Stimulated activated CD8-positive, alpha-beta memory T cell treated with anti-CD3 and anti-CD28 coated beads, Interleukin-7, amount 100 ng/mL, for 24 hours (primary cell): ENCODE results near the gene TMEM74B.

Experiments
- DNase-seq: peaks from one replicate; pipeline ENCODE4 v3.0.0-alpha.2; 2020; ENCODE audit warnings: low read depth

TMEM74B gene

DNA sequence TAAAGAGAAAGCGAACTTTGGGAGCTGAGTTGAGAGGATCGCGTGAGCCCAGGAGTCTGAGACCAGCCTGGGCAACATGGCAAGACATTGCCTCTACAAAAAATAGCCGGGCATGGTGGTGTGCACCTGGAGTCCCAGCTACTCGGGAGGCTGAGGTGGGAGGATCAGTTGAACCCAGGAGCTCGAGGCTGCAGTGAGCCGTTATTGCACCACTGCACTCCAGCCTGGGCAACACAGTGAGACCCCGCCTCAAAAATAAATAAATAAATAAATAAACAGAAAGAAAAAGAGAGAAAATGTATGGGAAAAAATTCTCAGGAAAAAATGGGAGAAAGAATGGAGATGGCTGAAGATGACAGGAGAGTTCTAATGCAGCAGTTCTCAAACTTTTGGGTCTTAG, 21.0 kb upstream of the TMEM74B start:
- DNase-seq = no peak

DNA sequence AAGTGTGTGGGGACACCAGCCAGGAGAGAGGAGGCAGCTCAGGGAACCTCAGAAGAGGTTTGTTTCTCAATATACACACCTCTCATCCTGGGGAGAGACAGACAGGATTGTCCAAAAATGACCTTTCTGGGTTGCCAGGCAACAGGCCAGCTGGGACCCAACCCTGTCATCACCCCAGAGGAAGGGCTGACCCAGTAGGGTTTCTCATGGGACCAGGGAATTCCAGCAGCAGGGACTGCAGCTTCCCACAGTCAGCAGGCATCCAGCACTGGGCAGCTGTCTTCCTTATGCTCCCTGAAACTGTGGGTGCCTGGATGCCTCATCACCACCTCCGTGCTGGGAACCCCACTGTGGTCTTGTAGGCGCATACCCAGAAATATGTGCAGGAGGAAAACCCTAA, 19.8 kb upstream of the TMEM74B start:
- DNase-seq = no peak

DNA sequence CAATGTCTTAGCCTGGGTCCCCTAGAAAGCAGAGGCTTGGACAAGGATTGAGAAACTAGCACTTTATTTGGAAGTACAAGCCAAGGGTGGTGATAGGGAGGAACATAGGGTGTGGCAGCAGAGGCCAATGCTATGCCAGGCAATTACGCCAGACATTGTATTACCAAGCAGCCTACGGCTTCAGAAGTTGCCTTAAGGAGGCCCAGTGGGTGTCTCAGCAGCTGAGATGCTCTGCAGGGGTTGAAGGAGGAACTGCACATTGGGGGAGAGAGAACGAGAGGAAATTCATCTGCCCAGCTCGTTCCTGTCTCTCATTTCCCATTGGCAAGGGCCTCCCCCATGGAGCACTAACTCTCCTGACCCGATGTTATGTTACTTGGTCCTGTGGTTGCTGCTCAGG, 19.3 kb upstream of the TMEM74B start:
- no peak for DNase-seq

DNA sequence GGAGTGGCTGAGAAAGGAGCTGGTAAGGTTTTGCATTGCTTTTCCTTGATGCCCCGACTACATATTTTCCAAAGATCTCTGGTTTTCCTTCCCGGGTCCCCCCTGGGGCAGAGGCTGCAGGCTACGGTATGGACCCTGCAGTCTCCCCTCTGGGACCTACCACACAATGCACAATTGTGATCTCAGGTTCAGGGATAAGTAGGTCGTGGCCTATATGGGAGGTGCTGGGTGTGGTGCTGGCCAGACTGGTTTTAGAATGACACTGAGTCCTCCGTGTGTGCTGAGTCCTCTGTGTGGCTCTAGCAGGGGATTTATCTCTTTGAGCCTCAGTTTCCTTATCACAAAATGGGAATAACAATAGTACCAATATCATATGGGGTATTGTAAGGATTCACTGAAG, 18.8 kb upstream of the TMEM74B start:
- DNase-seq = no peak

DNA sequence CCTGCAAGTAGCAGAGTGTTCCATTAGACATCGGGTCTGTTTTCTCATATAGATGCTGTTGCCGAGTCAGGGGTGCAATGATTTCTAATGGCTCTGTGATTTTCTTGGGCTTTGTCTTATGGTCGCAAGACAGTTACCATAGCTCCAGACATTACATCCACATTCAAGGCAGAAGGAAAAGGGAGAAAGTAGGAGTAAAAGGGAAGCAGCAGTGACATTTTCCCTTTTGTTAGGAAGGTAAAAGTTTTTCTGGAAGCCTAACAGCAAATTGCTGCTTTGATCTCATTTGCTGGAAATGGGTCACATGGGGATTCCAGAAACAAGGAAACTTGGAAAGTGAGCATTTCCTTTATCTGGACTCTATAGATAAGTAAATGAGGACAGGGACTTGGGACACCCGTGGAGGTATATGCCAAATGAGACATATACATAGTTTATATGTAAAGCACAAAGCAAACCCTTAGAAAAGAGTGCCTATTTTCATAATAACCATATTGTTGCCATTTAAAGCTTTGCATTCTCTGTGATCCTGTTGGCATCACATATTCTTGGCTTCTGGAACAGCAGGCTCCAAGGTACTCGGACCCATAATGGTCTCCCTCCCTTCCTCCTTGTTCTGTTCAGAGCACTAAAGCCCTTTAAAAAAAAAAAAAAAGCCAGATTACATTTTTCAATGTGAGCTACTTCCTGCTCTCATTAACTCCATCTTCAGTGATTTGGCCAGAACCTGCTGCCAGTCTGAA, 18.2 kb upstream of the TMEM74B start, which contains the start of gene C20orf202:
Gene C20orf202 (plus strand): TSS at position 693 of the 743 bp plus-strand sequence. CDS start 132 bp downstream, outside the sequence.
- no peak for DNase-seq

DNA sequence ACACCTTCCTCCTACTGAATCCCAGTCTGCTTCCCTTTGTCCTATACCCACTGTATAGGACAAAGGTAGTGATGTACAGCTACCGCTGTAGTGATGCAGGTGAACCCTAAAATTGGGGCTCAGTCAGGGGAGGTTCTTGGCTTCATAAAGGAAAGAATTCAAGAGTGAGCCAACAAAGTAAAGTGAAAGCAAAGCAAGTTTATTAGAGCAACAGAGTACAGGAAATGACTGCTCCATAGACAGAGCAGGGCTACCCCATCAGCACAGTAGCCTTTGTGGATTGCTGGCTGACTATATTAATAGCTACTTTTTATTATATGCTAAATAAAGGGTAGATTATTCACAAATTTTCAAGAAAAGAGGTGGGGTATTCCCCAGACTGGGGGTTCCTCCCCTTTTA, 15.2 kb upstream of the TMEM74B start:
- DNase-seq = no peak

DNA sequence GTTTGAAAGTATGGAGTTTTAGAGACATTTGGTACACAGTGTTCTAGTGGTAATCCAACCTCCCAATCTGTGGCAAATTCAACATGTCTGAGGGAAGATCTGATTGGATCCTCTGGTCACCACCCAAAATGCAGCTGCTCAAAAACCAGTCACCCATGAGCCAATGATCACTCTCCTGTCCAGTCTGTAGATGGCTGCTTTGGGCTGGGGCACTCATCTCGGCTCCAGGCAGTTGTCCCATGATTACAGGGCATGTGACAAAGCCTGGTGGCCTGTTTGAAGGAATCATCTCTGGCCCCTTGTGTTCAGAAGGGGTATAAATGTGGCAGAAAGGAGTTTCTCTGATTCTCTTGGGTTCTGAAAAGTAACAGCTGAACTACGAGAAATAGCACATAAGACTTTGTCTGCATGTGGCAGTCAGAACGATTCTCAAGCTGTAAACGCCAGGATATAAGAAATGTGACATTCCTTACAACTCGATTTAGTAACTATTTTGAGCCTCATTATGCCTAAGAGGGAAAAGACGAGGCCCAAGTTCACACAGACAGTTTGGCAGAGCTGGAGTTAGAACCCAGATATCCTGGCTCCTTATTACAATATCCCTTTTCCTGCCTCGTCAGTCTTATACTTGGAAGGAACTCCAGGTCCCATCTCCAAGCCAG, 14.6 kb upstream of the TMEM74B start:
- no peak for DNase-seq

DNA sequence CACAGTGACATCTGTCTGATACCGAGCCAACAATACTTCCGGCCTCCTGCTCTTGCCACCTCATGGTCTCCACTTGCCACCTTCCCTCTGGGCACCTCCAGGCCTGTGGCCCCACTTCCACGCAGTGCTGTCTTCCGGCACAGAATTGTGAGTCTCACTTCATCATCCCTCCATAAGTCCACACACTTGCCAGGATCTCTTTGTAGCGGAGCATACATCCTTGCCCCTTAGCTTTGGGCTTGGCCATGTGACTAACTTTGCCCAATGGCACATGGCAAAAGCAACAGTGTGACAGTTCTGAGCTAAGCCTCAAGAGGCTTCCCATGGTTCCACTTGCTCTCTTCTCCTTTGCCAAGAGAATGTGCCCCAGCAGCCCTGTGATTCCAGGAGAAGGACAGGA, 14.0 kb upstream of the TMEM74B start:
- no peak for DNase-seq

DNA sequence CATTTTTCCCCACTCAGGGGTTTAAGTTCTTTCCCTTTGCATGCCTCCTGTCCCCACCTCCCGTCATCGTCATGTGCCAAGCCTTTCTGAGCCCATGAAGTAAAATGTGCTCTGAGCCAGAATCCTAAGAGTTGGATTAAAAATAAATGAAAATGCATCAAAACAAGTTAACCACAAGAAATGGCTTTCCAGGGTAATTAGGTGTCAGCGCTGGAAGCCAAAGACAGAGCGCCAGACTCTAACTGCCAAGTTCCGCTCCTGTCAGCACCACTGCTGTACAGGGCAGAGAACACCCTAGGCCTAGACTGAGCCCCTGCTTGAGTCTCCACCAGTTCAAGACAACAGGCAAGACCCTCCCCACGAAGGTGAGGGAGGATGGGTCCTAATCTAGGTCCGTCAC, 13.0 kb upstream of the TMEM74B start:
- DNase-seq = no peak

DNA sequence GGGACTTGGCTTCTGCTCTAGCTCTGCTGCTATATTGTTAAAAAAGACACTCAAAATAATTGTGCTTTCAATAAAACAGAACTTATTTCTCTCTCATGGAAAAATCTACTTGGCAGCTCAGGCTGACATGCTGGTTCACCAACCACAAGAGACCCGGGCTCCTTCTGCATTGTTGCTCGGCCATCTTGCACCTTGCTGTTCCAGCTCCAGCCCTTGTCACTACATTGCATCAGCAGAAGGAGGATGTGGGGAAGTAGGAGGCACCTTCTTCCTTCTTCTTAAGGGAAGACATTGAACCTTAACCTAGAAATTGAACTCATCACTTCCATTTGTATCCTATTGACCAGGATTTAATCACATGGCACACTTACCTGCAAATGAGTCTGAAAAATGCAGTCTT, 11.9 kb upstream of the TMEM74B start:
- no peak for DNase-seq

DNA sequence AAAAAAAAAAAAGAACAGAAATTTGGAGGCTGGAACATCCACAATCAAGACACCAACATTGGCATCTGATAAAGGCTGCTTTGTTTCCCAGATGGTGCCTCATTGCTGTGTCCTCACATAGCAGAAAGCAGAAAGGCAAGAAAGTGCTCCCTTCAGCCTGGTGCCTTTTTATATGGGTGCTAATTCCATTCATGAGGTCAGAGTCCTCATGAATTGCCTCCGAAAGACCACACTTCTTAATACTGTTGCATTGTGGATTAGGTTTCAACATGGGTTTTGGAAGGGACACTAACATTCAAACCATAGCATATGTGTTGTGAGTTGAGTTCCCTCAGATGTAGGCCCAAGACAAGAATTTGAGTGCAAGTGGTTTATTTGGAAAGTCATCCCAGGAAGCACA, 10.4 kb upstream of the TMEM74B start:
- DNase-seq = no peak

DNA sequence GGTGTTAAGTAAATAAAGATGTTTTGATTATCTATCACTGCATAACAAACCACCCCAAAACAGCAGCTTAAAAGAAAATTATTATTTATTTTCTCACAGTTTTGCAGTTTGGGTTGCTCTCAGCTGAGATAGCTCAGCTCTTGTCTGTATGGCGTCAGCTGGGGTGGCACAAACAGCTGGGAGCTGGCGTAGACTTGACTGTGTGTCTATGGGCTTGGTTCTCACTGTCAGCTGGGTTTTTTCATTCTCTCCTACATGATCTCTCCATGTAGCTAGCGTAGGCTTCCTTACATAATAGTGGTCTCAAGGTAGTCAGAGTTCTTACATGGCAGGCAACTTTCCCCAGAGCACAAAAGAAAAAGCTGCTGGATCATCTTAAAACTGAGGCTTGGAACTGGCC, 6.5 kb upstream of the TMEM74B start:
- DNase-seq = no peak

DNA sequence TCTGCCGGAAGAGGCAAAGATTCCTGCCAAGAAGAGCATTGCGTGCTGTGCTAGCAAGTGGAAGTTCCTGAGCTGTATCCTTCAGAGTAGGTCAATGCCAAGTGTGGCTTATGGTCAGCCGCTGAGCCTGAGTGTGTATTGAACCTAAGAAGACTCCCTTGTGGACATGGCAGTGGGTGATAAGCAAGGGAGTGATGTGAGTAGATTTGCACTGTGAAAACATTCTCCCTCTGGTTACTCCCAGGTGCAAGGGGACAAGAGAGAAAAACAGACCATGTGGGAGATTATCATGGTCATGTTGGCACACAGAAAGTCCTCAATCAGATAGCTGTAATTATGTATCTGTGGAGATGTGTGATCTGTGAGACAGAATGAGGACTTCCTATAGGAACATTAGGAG, 6.1 kb upstream of the TMEM74B start:
- no peak for DNase-seq

DNA sequence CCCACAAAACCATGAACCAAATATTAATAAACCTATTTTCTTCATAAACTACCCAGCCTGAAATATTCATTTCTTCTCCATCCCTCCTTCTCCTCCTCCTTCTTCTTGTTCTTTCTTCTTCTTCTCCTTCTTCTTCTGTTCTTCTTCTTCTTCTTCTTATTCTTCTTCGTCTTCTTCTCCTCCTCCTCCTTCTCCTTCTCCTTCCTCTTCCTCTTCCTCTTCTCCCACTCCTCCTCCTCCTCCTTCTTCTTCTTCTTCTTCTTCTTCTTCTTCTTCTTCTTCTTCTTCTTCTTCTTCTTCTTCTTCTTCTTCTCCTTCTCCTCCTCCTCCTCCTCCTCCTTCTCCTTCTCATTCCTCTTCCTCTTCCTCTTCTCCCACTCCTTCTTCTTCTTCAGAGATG, 5.0 kb upstream of the TMEM74B start:
- DNase-seq = no peak

DNA sequence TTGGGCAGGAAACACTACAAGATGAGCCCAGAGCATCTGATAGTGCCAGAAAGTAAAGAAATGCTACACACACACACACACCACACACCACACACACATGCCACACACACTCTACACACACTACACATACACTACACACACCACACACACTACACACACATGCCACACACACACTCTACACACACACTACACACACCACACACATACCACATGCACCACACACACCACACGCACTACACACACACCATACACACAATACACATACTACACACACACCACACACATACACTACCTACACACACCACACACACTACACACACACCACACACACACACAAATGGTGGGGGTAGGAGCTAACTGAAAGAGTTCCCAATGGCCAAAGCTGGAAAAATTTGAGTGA, 3.6 kb upstream of the TMEM74B start:
- DNase-seq = no peak

DNA sequence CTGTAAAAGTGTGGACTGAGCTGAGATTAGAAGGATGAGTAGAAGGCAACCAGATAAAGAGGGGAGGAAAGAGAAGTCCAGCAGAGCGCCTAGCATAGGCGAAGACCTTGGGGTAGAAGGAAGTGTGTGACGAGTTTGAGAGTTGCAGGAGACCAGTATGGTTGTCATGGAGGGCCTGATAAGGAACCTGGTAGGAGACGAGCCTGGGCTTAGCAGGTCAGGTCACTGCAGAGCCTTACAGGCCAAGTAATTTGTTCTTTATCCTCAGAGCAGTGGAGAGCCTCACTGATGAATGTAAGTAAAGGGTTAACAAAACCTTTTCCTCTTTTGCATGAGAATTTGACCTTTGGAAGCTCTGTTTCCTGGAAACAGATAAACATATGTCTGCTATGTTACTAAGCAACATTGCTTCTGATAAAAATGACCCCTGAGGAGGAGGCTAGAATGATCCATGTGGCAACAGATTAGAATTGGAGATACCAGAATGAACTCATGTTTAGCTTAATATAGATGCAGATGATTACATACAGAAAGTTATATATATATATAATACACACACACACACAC, 2.9 kb upstream of the TMEM74B start:
- no peak for DNase-seq

DNA sequence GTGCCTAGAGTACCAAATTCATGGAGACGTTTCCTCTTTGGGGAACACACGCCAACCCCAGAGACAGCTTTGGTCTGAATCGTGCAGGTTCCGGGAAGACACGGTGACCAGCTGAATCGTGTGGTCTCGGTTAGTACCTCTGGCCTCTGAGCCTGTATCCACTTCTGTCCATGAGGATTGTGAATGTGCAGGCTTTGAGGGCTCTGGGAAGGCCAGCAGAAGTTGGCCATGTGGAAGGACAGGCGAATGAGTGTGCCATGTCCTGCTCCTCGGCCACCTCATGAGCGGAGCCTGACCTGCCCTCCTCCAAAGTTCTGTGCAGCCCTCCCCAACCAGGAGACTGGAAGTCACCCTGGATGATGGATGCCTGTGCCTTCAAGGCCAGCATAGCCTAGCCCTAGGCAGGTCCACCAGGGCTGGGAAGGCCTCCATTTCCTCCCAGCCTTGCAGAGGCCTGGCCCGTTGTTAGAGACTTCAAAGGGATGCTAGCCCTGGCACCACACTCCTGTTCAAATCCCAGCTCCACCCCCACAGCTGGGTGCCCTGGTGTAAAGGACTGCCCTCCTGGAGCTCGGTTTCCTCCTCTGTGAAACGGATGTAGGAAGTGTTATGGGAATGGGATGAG, 1.7 kb upstream of the TMEM74B start:
- no peak for DNase-seq

DNA sequence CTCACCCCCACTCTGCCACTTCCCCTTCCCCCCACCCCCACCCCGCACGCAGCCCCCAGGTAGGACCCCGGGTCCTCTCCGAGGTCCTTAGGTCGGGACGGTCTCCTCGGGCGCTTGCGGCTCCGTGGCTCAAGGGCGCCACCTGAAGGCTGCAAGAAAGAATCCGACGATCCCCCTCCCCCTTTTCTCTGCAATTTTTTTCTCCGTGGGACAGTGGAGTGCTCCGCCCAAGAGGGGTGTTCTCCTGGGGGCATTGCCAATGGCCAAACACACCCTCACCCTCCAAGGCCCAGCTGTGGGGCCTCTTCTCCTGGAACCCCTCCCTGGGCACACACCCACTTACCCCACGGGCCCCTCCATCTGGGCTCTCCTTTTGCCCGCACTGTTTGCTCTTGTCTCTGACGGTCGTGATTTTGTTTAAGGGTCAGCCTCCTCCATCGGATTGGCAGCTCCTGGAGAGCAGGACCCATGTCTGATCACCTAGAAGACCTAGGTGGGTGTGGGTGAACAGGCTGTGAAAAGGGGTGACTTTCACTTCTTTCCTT, 1.1 kb upstream of the TMEM74B start:
- peak; percentile 14 for DNase-seq

DNA sequence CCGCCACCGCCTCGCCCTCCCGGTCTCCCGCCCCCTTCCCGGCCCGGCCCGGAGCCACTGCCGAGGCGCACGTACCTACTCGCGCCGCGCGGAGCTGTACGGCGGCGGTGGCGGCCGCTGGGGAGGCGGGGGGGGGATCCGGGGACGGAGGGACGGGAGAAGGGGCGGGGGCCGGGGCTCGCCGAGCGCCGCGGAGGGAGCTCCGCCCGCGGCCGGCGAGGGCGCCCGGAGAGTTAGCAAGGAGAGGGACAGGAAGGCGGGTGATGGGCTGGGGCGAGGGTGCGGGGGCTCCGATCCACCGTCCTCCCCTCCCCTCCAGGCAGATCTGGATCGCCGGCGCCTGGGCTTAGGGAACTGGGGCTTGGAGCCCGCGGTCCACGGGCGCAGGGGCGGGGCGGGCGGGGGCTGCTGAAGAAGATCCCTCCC, 548 bp upstream of the TMEM74B start:
- no peak for DNase-seq

DNA sequence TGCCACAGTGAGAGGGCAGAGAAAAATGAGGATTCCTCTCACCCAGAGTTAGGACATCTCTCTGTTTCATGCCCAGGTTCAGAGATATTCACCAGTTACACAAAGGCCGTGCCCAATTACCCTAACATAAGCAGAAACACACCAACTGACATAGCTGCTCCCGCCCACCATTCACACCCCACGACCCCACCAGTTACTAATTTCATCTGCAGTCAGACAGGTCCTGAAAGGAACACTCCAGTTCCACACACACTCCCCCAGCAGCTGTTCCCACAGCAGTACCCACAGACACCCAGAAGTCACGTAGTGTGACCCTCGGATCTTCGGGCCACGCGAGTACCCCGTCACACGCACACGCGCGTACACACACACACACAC, 532 bp downstream of the TMEM74B start:
- DNase-seq = no peak

DNA sequence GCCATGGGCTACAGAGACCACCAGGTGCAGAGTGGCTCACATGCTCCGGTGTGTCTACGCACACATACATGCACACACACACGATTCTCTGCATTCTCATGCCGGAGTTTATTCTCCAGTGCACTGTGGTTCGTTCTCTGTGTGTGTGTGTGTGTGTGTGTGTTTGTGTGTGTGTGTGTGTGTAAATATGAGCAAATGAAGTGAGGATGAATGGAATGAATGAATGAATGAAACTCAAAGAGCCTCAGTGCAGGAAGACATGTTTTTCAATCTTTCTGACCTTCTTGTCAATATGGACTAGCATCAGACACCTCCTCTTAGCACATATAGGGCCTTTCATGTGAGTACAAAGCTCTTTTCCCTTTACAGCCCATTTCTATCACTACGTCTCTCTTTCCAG, 1.6 kb downstream of the TMEM74B start:
- DNase-seq = no peak

DNA sequence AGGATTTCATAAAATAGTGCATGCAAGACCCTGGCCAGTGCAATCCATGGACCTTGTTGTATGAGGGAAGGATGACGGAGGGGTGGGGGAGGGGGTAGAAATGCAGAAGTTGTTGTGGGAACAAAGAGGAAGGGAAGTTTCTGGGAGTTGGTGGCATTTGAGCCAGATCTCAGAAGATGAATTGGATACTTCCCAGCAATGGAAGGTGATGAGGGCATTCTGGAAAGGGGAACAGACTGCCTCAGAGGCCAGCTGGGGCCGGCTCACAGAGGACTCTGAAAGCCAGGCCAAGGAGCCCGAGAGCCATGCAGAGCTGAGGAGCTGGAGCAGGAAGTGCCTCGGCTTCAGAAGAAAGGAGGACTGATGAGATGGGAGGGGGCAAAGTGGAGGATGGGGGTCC, 2.7 kb downstream of the TMEM74B start:
- no peak for DNase-seq

DNA sequence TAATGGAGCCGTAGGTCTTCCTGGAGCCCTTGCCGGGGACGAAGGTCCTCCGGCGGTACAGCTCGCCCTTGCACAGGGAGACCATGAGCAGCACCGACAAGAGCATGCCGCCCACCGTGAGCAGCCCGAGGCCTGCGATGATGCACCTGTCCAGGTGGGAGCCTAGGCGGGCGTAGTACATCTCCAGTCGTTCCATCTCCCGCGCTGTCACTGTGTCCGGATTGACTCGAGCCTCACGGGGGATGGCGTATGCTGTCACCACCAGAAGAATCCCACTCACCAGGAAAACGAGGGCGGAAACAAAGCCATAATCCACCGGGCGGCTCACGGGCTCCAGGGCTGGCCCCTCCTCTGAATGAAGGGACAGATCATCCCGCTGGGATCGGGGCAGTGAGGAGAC, 3.8 kb downstream of the TMEM74B start:
- no peak for DNase-seq
